AG10803 (cell line): ENCODE results near the gene FBXO45.

Experiments
- DNase-seq: peaks from one replicate; pipeline ENCODE4 v3.0.0; 2010; ENCODE audit warnings: low read depth
- H3K4me3 ChIP-seq: 2 replicates; pipeline ENCODE4 v1.5.1; 2011; ENCODE audit warnings: mild to moderate bottlenecking, low read length, control low read depth
- CTCF ChIP-seq: conservative IDR thresholded peaks from 2 replicates; pipeline ENCODE4 v1.5.1; 2011; ENCODE audit warnings: mild to moderate bottlenecking, low read length, control low read depth, inconsistent platforms

FBXO45 gene

DNA sequence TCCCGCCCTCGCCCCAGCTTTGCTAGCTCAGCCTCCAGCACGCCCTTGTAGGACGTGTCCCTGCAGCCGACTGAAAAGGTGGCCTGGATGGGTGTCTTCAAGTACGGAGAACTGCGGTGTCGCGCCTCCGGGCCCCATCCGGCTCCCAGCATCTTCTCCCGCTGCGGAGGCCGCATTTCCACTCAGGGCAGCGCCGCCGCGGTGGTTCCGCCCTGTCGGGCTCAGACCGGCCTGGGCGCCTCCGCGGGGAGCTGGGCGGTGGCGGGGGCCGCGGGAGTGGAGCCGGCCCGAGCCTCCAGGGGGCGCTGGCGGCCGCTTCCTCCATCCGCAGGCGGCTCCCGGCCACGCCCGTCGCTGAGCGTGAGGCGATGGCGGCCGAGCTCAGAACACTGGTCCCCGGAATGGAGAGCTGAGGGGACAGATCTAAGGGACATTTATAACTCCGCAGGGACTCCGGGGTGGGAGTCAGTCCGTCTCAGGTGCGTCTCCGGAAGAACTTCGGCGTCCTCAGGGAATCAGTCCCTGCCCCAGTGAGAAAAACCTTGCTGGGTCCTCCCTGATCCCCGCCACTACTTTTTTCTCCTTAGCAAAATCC is 39.7 kb upstream of the FBXO45 start:
- peak; percentile 50 for DNase-seq

GRCh38 chr3:196531418-196531817 is 37.0 kb upstream of the FBXO45 start:
- no peak for DNase-seq
- no peak overlapping the region for H3K4me3 ChIP-seq
- no peak for TF ChIP-seq CTCF

More for the DNA sequence above, 39.7 kb upstream of the FBXO45 start:
- H3K4me3 ChIP-seq = peak overlapping the region; percentile 54
- peak; percentile 43 for TF ChIP-seq CTCF

DNA sequence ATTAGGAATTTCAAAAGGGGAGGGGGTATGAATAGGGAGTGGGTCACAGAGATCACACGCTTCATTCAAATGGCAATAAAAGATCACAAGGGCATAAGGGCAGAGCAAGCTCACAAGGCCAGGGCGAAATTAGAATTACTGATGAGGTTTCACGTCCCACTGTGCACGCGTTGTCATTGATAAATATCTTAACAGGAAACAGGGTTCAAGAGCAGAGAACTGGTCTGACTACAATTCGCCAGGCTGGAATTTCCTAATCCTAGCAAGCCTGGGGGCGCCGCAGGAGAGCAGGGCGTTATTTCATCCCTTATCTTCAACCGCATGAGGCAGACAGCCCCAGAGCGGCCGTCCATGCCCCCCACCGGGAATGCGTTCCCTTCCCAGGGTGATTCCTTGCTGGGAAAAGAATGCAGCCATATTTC is 35.2 kb upstream of the FBXO45 start:
- no peak overlapping the region for H3K4me3 ChIP-seq
- no peak for DNase-seq
- TF ChIP-seq CTCF = no peak

DNA sequence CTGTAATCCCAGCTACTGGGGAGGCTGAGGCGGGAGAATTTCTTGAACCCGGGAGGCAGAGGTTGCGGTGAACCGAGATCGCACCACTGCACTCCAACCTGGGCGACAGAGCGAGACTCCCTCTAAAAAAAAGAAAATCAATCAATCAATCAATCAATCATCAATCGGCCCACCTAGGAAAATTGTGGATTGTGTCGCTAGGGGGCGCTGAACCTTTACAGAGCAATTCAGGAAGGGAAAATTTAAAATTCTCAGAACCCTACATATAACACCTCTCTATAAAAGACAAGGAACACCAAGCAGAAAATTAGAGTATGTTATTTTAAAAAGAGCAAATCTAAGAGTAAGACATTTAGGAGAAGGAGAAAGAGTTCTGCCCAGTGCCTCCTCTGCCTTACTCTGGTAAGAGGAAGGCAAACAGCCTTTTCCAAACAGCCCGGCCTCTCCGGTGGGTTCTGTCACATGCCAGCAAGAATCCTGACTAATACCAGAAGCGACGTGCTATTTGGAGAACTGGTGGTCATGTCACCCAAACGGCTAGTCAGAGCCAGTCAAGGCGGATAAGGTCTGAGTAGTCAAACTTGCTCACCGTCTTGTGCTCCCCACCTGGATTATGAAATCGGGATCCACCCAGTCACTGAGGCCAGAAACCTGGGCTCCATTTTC is 31.0 kb upstream of the FBXO45 start:
- peak; percentile 60 for TF ChIP-seq CTCF
- no peak for DNase-seq
- no peak overlapping the region for H3K4me3 ChIP-seq

GRCh38 chr3:196541684-196542445 is 26.6 kb upstream of the FBXO45 start:
- TF ChIP-seq CTCF = no peak
- no peak for DNase-seq
- H3K4me3 ChIP-seq = no peak overlapping the region

GRCh38 chr3:196544491-196544992 is 23.9 kb upstream of the FBXO45 start:
- no peak for TF ChIP-seq CTCF
- no peak for DNase-seq
- no peak overlapping the region for H3K4me3 ChIP-seq
